Spleen (tissue), 7 donors: ENCODE measurements around the gene PDE2A.

Experiments
- CTCF ChIP-seq, 11 experiments: fragments of 200-600 bp in 7 of 11; fragments of 450-650 bp in 4 of 11; sonication (generic) in 4 of 11; IDR thresholded peaks in 8 of 11; conservative IDR thresholded peaks in 3 of 11; 1 replicate in 7 of 11; 2 replicates in 4 of 11; pipeline versions ENCODE4 v1.4.0 to v1.8.0; 2016 to 2021; ENCODE audit warnings: antibody characterized with exemption in 11 of 11, inconsistent platforms in 4 of 11, mild to moderate bottlenecking in 1 of 11
- POLR2A ChIP-seq, 3 donors: fragments of 450-650 bp; IDR thresholded peaks; one replicate each; pipeline ENCODE4 v1.5.1; 2017; ENCODE audit warnings: antibody characterized with exemption in 3 of 3, mild to moderate bottlenecking in 1 of 3
- donor health status: DM: no; HTN: no; CAD: no; lungs with moderate emphysema.
- donor health status: DM: no; HTN: no; CAD: no.
- donor health status: DM: no; HTN: no; CAD: no.

- TF ChIP-seq CTCF (IDR thresholded peaks at IDR 0.05 in 8 of 11, conservative IDR thresholded peaks at IDR 0.05 in 3 of 11) (no peak), POLR2A (IDR thresholded peaks at IDR 0.05) (no peak)
These were observed 130.2 kb downstream of the PDE2A start for GRCh38 chr11:72543849-72544542.
